22Rv1 (cell line): ENCODE measurements around the gene CDK13.

Experiments used
- H3K27ac ChIP-seq: fragments of 450-650 bp; 2 replicates; pipeline ENCODE4 v1.5.1; 2017
- ZFX ChIP-seq: fragments of 450-650 bp; IDR thresholded peaks from 2 replicates; pipeline ENCODE4 v1.6.1; 2017; ENCODE audit warnings: antibody characterized with exemption, borderline replicate concordance
- TF ChIP-seq, protein P1 (sequence below): fragments of 450-650 bp; IDR thresholded peaks from 2 replicates; pipeline ENCODE4 v1.5.1; 2017; ENCODE audit warnings: mild to moderate bottlenecking

Gene CDK13

DNA sequence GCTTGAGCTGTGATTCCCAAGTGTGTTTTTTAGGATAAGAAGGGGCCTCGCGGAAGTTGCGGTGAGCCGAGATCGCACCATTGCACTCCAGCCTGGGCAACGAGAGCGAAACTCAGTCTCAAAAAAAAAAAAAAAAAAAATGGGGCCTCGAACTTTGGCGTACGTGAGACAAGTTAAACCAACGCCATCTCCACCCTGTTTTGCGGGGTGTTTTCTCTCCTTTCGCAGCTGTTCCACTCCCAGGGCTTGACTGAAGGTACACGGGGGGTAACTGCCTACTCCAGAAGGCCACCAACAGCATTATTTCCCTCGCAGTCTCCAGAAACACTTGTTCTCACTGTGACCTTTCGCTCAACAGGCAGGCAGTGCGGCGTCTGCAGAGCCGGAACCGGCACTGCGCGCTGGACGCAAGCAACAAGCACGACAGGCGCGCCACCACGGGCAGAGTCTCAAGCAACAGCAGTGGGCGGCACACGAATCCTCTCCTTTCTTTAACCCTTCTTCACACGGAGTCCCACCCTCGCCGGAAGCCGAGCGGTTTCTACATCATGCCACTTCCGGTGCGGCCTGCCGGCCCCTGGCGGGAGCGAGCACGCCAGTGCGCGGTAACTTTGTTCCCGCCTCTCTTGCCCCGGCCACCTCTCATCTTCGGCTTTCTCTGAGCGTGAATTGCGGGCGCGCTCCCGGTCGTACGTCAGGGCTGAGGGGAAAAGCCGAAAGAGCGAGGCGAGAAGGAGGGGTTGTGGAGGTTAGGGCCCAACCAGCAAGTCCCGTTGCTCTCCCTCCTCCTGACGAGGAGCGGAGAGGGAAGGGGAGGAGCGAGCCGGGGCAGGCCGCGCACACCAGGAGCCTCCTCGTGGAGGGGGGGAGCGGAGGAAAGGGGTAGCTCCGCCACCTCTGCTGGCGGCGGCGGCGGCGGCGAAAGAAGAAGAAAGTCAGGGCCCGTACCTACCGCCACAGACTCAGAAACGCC is 814 bp upstream of the CDK13 start:
- no peak for TF ChIP-seq ZFX
- TF ChIP-seq, protein P1, sequence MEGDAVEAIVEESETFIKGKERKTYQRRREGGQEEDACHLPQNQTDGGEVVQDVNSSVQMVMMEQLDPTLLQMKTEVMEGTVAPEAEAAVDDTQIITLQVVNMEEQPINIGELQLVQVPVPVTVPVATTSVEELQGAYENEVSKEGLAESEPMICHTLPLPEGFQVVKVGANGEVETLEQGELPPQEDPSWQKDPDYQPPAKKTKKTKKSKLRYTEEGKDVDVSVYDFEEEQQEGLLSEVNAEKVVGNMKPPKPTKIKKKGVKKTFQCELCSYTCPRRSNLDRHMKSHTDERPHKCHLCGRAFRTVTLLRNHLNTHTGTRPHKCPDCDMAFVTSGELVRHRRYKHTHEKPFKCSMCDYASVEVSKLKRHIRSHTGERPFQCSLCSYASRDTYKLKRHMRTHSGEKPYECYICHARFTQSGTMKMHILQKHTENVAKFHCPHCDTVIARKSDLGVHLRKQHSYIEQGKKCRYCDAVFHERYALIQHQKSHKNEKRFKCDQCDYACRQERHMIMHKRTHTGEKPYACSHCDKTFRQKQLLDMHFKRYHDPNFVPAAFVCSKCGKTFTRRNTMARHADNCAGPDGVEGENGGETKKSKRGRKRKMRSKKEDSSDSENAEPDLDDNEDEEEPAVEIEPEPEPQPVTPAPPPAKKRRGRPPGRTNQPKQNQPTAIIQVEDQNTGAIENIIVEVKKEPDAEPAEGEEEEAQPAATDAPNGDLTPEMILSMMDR: no peak

DNA sequence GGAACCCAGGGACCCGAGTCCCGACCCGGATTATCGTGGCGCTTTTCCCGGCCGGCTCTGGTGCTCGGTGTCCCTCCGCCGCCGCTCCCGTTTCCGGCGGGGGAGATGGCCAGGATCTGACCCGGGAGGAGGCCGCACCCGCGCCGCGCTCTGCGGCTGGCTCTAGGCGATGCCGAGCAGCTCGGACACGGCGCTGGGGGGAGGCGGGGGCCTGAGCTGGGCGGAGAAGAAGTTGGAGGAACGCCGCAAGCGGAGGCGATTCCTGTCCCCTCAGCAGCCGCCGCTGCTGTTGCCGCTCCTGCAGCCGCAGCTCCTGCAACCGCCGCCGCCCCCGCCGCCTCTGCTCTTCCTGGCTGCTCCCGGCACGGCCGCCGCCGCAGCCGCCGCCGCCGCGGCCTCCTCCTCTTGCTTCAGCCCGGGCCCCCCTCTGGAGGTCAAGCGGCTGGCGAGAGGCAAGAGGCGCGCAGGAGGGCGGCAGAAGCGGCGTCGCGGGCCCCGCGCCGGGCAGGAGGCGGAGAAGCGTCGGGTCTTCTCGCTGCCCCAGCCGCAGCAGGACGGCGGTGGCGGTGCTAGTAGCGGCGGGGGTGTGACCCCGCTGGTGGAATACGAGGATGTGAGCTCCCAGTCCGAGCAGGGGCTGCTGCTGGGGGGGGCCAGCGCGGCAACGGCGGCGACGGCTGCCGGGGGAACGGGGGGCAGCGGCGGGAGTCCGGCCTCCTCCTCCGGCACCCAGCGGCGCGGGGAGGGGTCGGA is 593 bp downstream of the CDK13 start:
- TF ChIP-seq, protein P1: no peak
- TF ChIP-seq ZFX: no peak
- H3K27ac ChIP-seq: peak overlapping the region; percentile 99

More for the DNA sequence above, 814 bp upstream of the CDK13 start:
- H3K27ac ChIP-seq: peak overlapping the region; percentile 99

DNA sequence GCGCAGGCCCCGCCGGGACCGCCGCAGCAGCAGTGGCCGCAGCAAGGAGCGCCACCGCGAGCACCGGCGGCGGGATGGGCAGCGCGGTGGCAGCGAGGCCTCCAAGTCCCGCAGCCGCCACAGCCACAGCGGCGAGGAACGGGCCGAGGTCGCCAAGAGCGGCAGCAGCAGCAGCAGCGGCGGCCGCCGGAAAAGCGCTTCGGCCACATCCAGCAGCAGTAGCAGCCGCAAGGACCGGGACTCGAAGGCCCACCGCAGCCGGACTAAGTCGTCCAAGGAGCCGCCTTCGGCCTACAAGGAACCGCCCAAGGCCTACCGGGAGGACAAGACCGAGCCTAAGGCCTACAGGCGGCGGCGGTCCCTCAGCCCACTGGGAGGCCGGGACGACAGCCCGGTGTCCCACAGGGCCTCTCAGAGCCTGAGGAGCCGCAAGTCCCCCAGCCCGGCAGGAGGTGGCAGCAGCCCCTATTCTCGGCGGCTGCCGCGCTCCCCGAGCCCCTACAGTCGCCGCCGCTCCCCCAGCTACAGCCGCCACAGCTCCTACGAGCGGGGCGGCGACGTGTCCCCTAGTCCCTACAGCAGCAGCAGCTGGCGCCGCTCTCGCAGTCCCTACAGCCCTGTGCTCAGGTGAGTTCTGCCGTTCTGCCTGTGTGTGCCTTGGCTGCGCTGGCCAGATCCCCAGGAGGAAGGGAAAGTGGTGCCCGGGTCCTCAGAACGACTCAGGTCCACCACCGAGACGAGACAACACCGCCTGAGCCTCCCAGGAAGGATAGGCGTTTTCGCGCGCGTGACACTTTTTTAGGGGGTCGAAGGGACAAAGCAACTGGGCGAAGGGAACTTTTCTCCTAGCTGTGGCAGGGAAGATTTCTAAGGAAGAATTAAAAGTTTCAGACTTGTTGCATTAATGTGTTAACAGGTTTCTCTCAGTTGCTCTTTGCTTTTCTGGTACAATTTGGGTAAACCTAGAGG is 1.5 kb downstream of the CDK13 start:
- peak overlapping the region; percentile 99 for H3K27ac ChIP-seq

DNA sequence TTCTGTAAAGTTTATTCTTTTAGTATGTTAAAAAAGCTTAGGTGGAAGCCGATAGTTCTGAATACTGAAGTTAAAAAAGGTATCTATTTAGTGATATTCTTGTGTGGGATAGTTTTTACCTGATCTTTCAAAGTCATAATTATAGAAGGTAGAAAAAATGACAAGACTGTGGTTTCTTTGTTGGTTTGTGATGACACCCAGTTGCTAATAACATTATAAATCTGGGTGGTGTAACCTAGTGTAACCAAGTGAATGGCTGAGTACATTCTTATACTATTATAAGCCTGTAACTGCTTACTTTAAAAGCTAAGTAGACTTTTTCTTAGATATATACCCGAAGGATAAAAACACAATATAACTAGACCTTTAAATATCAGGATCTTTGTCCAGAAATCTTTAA is 2.3 kb downstream of the CDK13 start:
- TF ChIP-seq, protein P1: no peak
- TF ChIP-seq ZFX: no peak
- H3K27ac ChIP-seq: peak overlapping the region; percentile 99

More for the DNA sequence above, 1.5 kb downstream of the CDK13 start:
- TF ChIP-seq, protein P1: peak; percentile 46
- TF ChIP-seq ZFX: no peak

- TF ChIP-seq, protein P1: no peak
- no peak for TF ChIP-seq ZFX
- H3K27ac ChIP-seq: no peak overlapping the region
Observed at GRCh38 chr7:39952803-39953202, 2.7 kb downstream of the CDK13 start.

DNA sequence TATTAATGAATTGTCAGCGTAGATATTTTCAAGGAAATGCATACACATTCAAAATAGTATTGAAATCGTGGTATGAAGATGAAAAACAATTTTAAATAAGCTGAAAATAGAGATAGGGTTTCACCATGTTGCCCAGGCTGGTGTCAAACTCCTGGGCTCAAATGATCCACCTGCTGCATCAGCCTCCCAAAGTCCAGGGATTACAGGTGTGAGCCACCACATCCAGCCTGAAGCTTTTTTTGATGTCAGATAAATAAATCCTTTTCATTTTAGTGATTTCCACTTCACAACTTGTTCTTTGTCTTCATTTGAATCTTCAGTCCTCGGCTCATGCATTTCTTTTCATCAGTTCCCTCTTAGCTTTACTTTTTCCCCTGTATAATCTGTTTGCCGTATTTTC is 4.6 kb downstream of the CDK13 start:
- no peak overlapping the region for H3K27ac ChIP-seq
- TF ChIP-seq, protein P1: no peak
- TF ChIP-seq ZFX: no peak
